ENCODE data around the gene ZNF581.

Gene ZNF581

GRCh38 chr19:55643003-55643886 lies at the start of gene ZNF581:
Gene ZNF581, plus strand, starts transcription at chr19:55643649. Its CDS starts 923 bp downstream, at chr19:55644572.
- DNase-seq, result peak; percentile 52

DNA sequence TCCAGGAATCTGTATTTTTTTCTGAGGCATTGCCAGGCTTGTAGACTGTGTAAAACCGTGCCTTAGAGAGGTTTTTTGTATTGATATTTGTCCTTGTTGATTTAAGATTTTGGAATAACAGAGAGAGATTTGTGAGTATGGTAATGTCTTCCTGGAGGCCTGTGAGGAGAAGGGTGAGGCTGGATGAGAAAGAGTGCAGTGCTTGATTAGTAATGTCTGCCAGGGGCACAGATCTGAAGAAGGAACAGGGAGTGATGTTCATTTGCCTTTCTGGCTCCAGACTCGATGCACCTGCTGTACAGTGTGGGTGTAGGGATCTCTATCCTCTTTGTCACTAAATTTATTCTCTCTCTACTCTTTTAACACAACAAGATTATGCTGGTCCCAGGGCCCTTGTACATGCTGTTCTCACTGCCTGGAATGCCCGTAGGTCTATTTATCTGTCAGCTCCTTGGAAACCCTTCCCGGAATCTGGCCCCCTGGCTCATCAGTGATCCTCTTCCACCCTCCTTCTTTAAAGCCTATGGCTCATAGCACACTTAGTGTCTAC lies 48.4 kb upstream of the ZNF581 start:
- no peak for DNase-seq

DNA sequence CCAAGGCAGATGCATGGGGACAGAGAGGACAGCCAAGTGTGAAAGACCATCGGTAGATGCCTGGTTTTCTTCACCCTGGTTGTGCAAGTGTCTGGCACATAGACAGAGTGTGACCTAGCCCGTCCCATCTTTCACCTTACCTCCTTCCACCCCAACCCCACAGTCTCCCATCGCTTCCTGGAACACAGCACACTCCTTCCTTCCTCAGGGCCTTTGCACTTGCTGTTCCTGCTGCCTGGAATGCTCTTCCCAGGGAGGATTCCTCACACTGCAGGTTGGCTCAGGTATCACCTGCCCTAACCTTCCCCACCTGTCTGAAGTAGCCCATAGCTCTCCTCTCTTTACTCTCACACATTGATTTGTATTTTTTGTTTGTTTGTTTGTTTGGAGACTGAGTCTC lies 47.1 kb upstream of the ZNF581 start:
- no peak for DNase-seq

DNA sequence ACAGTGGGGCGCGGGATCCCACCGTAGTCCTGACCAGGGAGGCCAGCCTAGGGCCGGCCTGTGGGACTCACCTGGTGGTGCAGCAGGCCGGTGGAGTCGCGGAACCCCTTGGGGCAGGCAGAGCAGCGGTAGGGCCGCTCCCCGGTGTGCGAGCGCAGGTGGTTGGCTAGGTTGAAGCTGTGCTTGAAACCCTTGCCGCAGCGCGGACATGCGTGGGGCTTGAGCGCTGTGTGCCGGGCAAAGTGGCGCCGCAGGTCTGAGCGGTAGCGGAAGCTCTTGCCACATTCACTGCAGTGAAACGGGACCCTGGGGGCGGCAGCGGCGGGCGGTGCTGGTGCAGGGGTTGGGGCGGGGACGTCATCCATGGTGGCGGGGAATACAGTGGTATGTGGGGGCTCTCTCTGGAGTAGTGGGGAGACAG lies 45.9 kb upstream of the ZNF581 start:
- no peak for DNase-seq

GRCh38 chr19:55598034-55598433 lies 45.4 kb upstream of the ZNF581 start:
- DNase-seq, result no peak

DNA sequence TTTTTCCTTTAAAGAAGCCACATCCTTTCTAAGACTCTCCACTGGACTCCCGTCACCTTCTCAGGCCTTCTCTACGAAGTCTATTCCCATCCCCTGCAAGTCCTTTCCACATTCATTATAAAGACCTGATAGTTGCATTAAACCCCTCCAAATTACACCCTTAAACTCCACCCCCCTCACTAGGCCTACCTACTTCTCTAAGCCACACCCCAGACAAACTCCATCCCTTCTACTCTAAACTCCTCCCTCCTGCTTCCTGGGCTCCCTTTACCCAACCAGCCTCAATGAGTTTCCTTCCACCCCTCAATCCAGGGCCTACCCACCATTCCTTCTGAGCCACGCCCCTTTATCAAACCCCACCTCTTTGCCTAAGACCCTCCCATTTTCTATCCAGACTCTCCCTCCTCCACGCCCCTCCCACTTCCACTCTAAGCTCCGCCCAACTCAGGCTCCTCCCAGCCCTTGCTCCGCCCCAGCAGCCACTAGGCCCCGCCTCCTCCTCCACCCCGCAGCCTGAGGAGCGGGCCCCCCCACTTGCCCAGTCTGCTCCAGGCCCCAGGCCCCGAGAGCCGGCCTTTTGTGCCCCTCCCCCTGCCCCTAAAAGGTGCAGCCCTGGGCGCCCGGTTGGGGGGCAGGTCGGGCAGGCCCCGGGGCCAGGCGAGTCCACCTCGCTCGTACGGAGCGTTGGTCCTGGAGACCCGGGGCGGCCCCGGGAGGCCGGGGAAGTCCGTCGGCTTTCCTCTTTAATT lies 44.6 kb upstream of the ZNF581 start:
- DNase-seq, result peak; percentile 94

- DNase-seq, result peak; percentile 98
These were observed 44.0 kb upstream of the ZNF581 start, which contains the start of gene FIZ1 for GRCh38 chr19:55599468-55599841. Gene FIZ1, minus strand, starts transcription at chr19:55599517. Its CDS starts 1,652 bp downstream, at chr19:55597865.

DNA sequence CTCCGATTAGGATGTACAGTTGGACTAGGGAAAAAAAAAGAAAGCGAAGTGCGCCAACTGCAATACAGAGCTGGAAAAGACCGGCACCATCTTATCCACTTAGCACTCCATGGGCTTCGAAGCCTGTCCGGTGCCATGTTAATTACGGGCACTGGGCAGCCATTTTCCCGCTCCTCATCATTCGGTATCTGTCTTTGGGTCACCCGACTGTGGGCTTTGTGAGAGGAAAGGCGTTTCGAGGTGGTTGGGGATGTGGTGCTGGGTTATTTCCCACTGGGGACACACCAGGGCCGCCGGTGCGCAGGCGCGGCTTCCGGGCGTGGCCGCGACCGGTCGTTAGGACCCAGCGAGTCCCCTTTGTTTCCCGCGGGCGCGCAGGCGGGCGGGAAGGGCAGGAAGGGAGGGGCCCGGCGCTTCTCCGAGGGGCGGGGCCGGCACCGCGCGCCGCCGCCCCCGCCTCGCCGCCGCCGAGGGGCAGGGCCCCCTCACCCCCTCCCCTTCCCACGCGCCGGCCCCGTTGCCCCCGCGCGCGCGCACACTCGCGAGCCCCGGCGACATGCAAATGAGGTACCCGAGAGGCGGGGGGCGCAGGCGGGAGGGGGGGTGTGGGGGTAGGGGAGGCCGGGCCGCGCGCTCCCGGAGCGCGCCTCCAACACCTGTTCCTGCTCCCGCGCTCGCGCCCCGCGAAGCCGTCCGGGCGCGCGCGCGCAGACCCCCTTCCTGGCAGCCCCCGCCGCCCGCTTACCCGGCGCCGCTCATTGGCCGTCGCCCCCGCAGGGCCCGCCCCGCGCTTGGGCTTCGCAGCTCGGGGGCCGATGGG lies 43.4 kb upstream of the ZNF581 start, which contains the start of gene ZNF524:
ZNF524 (plus strand) TSS at position 447 of the 820 bp plus-strand sequence. CDS start 1,825 bp downstream, outside the sequence.
- DNase-seq, result peak; percentile 92

- no peak for DNase-seq
These were observed 42.8 kb upstream of the ZNF581 start for GRCh38 chr19:55600662-55601028.

GRCh38 chr19:55601084-55601483 lies 42.4 kb upstream of the ZNF581 start:
- no peak for DNase-seq

- DNase-seq, result no peak
These were observed 41.1 kb upstream of the ZNF581 start for GRCh38 chr19:55602104-55603001.

DNA sequence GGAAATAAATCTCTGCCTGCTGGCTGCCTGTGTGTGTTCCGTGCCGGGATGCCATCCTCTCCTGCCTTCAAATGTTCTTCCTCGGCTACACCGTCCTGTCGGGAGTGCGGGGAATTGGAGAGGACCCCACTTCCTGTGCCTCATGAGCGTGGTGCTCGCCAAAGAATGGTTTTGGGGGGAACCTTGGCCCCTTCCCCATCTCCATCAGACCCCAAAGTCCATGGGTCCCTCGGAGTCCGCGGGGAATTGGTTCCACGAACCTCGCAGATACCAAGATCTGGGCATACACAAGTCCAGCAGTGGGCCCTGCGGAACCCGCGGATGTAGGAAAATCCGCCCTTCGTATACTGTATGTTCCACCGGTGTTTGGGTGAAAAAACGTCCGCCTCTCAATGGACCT lies 40.3 kb upstream of the ZNF581 start:
- DNase-seq, result no peak

DNA sequence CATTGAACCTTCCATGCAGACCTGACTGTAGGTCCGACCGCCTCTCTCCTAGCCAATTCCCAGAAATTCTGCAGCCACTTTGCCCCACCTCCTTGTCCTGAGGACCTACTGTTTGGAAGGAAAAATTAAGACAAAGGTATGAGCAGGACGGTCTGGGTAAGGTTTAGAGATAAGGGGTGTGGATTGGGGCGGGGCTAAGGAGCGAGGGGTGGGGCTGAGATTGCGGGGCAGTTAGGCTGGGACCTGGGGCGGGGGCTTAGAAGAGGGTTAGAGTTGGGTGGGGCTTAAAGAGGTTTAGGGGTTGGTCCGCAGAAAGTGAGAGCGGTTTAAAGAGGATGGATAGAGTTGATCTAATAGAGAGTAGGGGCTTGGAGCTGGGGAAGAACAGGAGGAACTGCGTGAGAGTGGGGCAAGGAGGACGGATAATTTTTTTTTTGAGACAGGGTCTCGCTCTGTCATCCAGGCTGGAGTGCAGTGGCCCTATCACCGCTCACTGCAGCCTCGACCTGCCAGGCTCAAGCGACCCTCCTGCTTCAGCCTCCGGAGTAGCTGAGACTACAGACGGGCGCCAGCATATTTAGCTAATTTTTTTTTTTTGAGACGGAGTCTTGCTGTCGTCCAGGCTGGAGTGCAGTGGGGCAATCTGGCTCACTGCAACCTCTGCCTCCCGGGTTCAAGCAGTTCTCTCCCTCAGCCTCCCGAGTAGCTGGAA lies 39.7 kb upstream of the ZNF581 start:
- no peak for DNase-seq

DNA sequence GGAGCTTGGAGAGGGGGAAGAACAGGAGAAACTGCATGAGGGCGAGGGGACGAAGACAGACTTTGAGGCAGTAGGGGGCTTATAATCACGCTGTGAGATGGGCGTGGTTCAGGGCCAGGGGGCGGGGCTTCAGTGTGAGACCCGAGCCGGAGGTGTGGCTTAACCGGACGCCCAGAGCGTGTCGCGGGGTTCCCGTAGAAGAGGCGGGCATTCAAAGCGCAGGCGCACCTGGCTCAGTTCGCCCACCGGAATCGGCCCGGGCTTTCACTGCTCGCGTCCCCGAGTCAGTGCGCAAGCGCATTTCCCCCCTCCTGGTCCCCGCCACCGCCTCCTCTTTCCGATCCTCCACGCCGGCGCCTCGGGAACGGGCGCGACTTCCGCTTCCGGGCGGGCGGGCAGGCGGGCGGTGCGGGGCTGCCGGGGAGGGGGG lies 38.2 kb upstream of the ZNF581 start:
- peak; percentile 98 for DNase-seq

GRCh38 chr19:55605637-55606470 lies 37.6 kb upstream of the ZNF581 start, which contains the start of gene ZNF865:
Gene ZNF865, plus strand, starts transcription at chr19:55605647. Its CDS starts 7,972 bp downstream, at chr19:55613619.
- peak; percentile 73 for DNase-seq

- DNase-seq, result no peak
These were observed 37.0 kb upstream of the ZNF581 start for GRCh38 chr19:55606471-55606787.

DNA sequence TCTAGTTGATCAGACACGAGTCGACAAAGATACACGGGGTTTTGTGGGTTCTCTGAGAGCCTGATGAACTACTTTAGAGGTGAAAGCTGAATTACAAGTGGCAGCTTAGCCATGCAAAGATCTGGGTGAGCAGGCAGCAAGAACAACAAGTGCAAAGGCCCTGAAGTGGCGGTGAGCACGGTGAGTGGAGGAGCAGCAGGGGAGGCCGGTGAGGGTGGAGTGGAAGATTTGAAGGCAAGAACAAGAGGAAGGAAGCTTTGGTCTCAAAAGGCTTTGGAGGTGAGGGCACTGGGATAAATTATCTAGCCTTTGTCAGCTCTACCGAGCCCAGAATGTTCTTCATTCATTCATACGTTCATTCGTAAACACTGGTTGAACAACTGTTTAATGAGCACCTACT lies 36.6 kb upstream of the ZNF581 start:
- DNase-seq, result no peak

- DNase-seq, result no peak
These were observed 34.1 kb upstream of the ZNF581 start for GRCh38 chr19:55609326-55609725.

DNA sequence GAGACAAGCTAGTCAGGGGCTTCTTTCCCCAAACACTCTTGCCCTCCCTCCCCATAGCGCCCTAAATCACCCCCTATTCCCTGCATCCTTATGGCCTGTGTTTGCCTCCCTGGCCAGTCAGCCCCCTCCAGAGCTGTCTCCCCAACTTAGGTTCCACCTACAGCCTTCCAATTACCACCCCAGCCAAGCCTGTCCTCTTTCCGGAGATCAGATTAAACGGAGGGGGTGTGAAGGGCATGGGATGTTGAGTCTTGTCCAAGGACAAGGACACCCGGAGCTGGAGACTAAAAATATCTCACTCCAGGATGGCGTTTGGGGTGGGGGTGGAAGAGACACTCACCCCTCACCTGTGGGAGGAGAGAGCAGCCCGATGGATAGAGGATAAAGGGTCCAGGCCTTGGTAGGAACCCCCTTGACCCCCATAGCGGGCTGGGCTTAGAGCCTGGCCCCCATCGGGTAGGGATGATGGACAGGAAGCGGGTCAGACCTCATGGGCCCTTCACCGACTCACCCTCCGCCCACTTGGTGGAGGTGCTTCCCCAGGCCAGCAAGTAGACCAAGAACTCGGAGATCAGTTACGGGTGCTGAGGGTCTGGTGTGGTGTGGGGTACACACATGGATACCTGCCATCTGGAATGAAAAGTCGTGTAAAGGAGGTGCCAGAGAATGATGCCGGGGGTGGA lies 32.0 kb upstream of the ZNF581 start:
- no peak for DNase-seq
